Measurements from ENCODE around the gene MRPL11.

DNA sequence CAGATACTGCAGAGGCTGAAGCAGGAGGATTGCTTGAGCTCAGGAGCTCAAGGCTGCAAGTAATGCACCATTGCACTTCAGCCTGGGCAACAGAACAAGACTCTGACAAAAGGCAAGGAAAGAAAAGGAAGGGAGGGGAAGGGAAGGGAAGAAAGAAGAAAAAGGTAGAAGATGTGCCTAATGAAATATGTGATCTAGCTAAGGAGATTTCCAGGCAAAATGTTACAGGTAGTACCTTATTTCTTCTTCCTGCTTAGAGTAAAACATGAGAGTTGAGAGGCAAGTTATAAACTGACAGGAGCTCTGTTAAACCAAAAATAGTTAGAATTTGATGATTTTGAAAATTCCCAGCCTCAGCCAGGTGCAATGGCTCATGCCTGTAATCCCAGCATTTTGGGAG, 23.4 kb upstream of the MRPL11 start:
- TF ChIP-seq, protein P1, sequence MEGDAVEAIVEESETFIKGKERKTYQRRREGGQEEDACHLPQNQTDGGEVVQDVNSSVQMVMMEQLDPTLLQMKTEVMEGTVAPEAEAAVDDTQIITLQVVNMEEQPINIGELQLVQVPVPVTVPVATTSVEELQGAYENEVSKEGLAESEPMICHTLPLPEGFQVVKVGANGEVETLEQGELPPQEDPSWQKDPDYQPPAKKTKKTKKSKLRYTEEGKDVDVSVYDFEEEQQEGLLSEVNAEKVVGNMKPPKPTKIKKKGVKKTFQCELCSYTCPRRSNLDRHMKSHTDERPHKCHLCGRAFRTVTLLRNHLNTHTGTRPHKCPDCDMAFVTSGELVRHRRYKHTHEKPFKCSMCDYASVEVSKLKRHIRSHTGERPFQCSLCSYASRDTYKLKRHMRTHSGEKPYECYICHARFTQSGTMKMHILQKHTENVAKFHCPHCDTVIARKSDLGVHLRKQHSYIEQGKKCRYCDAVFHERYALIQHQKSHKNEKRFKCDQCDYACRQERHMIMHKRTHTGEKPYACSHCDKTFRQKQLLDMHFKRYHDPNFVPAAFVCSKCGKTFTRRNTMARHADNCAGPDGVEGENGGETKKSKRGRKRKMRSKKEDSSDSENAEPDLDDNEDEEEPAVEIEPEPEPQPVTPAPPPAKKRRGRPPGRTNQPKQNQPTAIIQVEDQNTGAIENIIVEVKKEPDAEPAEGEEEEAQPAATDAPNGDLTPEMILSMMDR (IDR thresholded peaks at IDR 0.05; ENCODE audit: poor library complexity), result no peak
- no peak for TF ChIP-seq EZH2 (IDR thresholded peaks at IDR 0.05; ENCODE audit: borderline replicate concordance)
